Transverse colon (tissue), 4 donors: Measurements from ENCODE around the gene JAZF1.

Experiments used
- EP300 ChIP-seq: sonication (generic); formaldehyde crosslinking; IDR thresholded peaks from one replicate; pipeline ENCODE4 v1.6.1; 2017; ENCODE audit warnings: antibody characterized with exemption, low read depth
- POLR2A ChIP-seq: fragments of 450-650 bp; IDR thresholded peaks from one replicate; pipeline ENCODE4 v1.6.1; 2016; ENCODE audit warnings: antibody characterized with exemption, mild to moderate bottlenecking, moderate library complexity
- POLR2AphosphoS5 ChIP-seq, 3 donors: sonication (generic); formaldehyde crosslinking; IDR thresholded peaks; one replicate each; pipeline ENCODE4 v1.6.1; 2016; ENCODE audit warnings: antibody characterized with exemption in 3 of 3
- TF ChIP-seq, protein P1 (sequence below), 5 experiments: fragments of 200-600 bp in 3 of 5; fragments of 450-650 bp in 2 of 5; sonication (generic) in 3 of 5; IDR thresholded peaks; 1 replicate in 2 of 5; 2 replicates in 3 of 5; pipeline ENCODE4 v1.5.1; 2016 to 2017; ENCODE audit warnings: antibody characterized with exemption in 5 of 5, inconsistent platforms in 3 of 5, mild to moderate bottlenecking in 2 of 5, moderate library complexity in 1 of 5

DNA sequence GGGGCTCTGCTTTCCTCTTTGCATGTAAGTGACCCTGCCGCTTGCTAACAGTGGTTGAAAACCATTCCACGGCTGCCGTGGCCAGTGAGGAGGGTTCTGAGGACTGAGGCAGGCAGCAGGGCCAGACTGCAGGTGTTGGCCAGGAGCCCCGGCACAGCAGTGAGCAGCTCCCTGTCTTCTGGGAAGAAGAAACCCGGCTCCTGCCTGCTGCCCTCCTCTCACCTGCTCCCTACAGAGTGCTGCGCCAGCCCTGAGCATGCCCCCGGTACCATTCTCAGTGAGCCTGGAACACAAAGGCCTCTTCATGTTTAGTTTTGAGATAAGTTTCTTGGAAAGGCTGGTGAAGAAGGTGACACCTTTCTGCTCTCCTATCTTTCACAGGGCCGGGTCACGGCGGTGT is 240.7 kb downstream of the JAZF1 start:
- TF ChIP-seq, protein P1, sequence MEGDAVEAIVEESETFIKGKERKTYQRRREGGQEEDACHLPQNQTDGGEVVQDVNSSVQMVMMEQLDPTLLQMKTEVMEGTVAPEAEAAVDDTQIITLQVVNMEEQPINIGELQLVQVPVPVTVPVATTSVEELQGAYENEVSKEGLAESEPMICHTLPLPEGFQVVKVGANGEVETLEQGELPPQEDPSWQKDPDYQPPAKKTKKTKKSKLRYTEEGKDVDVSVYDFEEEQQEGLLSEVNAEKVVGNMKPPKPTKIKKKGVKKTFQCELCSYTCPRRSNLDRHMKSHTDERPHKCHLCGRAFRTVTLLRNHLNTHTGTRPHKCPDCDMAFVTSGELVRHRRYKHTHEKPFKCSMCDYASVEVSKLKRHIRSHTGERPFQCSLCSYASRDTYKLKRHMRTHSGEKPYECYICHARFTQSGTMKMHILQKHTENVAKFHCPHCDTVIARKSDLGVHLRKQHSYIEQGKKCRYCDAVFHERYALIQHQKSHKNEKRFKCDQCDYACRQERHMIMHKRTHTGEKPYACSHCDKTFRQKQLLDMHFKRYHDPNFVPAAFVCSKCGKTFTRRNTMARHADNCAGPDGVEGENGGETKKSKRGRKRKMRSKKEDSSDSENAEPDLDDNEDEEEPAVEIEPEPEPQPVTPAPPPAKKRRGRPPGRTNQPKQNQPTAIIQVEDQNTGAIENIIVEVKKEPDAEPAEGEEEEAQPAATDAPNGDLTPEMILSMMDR (IDR thresholded peaks at IDR 0.05), result no peak
- TF ChIP-seq POLR2A (no peak), POLR2AphosphoS5 (IDR thresholded peaks at IDR 0.05) (no peak), EP300 (no peak)
